SW480 (cell line): ENCODE results near the gene RHBDL3.
A peak's percentile ranks its signal among the peaks of the same experiment; 100 is the strongest.
"Not testable (repeated sequence)": the region's sequence is repeated elsewhere in the genome, so short reads cannot be mapped to it uniquely, and the experiment has no call there.

Source experiments
- DNase-seq: peaks from one replicate; pipeline ENCODE4 v3.0.0-alpha.2; 2016; ENCODE audit warnings: low spot score

The RHBDL3 gene

GRCh38 chr17:32289471-32290070 lies 23.9 kb downstream of the RHBDL3 start:
- DNase-seq = no peak

- DNase-seq = no peak
Observed at GRCh38 chr17:32292094-32292493, 26.5 kb downstream of the RHBDL3 start.

GRCh38 chr17:32297424-32297823 lies 31.8 kb downstream of the RHBDL3 start:
- no peak for DNase-seq

GRCh38 chr17:32297860-32298259 lies 32.2 kb downstream of the RHBDL3 start:
- DNase-seq = no peak

GRCh38 chr17:32298298-32298697 lies 32.7 kb downstream of the RHBDL3 start:
- no peak for DNase-seq

- DNase-seq = no peak
Observed at GRCh38 chr17:32298721-32299579, 33.3 kb downstream of the RHBDL3 start.

- no peak for DNase-seq
Observed at GRCh38 chr17:32299580-32300164, 34.0 kb downstream of the RHBDL3 start.

GRCh38 chr17:32302037-32302436 lies 36.4 kb downstream of the RHBDL3 start:
- DNase-seq = no peak

- DNase-seq = no peak
Observed at GRCh38 chr17:32302860-32303649, 37.4 kb downstream of the RHBDL3 start.

- no peak for DNase-seq
Observed at GRCh38 chr17:32303781-32304288, 38.2 kb downstream of the RHBDL3 start.

- DNase-seq = no peak
Observed at GRCh38 chr17:32305049-32305448, 39.4 kb downstream of the RHBDL3 start.

GRCh38 chr17:32307658-32308057 lies 42.0 kb downstream of the RHBDL3 start:
- no peak for DNase-seq

- peak; percentile 16 for DNase-seq
Observed at GRCh38 chr17:32311028-32311536, 45.5 kb downstream of the RHBDL3 start.

GRCh38 chr17:32314636-32315035 lies 49.0 kb downstream of the RHBDL3 start:
- no peak for DNase-seq

GRCh38 chr17:32315171-32315570 lies 49.5 kb downstream of the RHBDL3 start:
- no peak for DNase-seq

GRCh38 chr17:32316653-32317052 lies 51.0 kb downstream of the RHBDL3 start:
- not testable (repeated sequence) for DNase-seq

GRCh38 chr17:32317353-32317752 lies 51.7 kb downstream of the RHBDL3 start:
- DNase-seq = no peak

- no peak for DNase-seq
Observed at GRCh38 chr17:32318071-32318470, 52.4 kb downstream of the RHBDL3 start.

- peak; percentile 53 for DNase-seq
Observed at GRCh38 chr17:32319548-32319905, 53.9 kb downstream of the RHBDL3 start.

GRCh38 chr17:32320080-32320479 lies 54.4 kb downstream of the RHBDL3 start:
- not testable (repeated sequence) for DNase-seq

- DNase-seq = no peak
Observed at GRCh38 chr17:32320847-32321246, 55.2 kb downstream of the RHBDL3 start.

- no peak for DNase-seq
Observed at GRCh38 chr17:32323046-32323445, 57.4 kb downstream of the RHBDL3 start.
